ENCODE measurements around the gene MAP3K9. TPM values are rescaled to one million over a fixed set of nuclear protein-coding genes. Genes with fewer than 3 reads are reported as not detected.

Gene MAP3K9
- total RNA-seq, 1 donor from 2014 or later = 6.7 TPM

DNA sequence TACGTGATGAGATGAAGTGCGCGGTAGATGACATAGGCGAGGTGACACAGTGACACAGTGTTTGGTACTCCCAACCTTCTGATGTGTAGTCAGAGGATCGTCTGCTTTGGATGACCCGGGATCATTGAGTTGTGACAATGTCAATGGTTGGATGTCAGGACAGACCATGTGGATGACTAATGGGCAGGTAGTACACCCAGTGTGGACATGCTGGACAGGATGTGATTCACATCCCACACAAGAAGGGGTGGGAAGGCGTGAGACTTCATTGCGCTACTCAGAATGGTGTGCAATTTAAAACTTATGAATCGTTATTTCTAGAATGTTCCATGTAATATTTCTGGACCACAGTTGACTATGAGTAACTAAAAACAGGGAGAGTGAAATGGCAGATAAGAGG, 23.8 kb downstream of the MAP3K9 start:
- no peak for DNase-seq

DNA sequence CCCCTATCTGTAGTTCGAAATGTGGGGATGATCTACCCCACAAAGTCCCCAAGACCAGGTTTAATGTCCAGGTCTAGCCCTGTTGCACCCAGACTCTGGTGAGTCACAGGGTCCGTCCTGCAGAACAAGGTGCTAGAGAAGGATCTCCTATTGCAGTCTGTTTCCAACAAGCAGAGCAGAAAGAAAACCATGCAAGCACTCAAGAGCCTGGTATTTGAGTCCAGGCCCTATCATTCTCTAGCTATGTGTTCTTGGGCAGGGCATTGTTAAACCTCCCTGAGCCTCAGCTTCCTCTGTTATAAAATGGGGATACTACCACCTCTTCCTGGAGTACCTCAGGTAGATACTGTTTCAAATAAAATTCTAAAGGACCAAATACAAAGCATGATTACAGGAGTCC, 24.4 kb downstream of the MAP3K9 start:
- DNase-seq = no peak

DNA sequence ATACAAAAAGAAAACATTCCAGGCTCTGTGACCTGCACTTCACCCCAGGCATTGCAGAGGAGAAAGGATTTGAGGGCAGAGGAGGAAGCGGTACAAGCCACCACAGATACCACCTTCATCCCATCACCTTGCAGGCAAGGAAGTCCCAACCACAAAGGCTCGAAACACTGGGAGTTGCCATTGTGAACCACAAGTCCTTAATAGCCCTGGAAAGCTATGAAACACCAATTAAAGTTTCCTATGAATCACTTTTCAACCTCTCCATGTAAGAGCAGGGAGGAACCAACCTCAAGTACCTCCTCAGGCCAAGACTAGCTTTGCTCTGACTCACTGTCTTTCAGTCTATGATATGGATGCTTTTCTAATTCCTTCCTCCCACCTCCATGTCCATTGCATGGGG, 27.0 kb downstream of the MAP3K9 start:
- no peak for DNase-seq

DNA sequence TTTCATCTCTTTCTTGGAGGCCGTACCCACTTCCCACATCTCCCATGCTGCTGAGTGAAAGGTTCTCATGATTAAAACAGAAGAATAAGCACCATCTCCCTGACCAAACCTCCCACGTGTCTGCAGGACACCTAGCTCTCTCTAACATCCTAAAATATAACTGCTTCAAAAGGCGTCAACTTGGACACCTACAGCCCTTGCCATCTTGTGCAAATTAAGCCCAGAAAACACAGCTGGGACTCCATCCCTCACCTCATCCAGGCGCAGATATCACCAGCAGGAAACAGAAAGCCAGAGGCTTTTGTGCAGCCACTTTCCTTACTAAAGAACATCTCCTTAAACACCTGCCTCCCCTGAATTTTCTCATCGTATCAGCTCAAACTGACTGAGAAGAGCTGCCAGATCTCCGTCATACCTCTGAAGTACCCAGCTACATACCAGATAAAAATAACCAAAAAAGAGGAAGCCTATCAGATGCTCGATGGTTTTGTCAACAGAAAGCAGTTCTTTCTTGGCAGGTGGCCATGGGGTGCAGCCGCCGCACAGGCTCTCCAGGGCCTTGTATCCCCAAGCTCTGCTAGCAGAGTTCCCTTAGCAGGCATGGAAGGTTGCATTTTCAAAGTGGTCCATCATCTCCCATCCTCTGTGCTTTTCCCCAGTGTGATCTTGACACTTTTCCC, 28.8 kb downstream of the MAP3K9 start:
- no peak for DNase-seq

DNA sequence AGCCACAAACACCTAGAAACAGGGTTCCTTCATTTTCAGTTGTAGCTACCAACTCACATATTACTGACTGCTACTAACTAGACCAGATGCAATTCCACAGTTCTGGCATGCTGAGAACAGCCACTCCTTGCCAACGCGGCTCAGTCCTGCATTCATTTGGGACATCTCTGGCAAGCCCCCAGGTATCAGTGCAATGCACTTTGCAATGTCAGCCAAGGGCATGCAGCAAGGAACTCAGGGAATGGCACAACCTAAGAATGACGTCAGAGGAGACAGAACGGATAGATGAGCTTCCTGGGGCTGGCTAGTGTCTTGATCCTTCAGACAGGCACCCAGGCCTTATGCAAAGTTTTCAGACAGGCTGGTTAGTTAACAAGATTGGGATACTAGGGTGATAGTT, 29.6 kb downstream of the MAP3K9 start:
- no peak for DNase-seq

DNA sequence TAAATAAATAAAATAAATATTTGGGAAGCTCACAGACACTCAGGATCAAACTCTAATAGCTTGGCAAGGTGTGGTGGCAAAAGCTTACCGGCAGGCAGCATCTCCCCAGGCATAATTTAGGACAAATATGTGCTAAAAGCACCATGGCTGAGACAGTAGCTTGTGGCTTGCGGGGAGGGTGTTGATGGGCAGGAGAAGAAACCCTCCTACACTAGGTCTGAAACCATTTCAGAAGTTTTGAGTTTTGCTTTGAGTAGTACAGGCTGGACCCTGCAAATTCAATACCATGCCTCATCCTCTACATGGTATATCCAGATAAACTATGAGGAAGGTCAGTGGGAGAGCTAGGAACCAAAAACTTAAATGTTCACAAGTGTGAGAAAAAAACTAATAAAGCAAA, 33.1 kb downstream of the MAP3K9 start:
- DNase-seq = no peak

DNA sequence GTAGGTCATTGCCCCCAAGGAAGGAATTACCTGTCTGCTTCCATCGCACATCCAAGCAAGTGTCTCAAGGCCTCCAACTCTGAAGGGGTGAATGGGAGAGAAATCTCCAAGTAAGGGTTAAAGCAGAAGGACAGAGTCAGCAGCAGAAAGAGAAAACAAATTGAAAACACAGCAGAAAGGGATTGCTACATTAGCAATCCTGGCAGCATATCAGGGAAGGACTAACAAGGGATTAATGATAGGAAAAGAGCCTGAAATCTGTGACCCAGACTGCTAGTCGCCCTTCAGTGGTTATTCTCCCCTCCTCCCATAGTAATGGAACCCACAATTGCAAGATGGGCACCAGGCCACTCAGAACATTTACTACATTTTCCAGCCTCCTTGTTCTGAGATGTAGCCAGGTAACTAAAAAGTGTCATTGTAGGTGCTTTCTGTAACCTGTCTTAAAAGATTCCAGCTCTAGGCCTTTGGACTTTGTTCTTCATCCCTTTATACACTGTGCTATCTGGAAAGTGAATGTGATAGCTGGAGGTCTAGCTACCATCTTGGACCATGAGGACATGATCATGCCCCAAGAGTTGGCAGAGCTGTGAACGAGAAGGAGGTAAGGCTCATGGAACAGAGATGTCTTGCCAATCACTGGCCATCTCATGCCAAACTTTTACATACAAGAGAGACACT, 36.0 kb downstream of the MAP3K9 start:
- no peak for DNase-seq

DNA sequence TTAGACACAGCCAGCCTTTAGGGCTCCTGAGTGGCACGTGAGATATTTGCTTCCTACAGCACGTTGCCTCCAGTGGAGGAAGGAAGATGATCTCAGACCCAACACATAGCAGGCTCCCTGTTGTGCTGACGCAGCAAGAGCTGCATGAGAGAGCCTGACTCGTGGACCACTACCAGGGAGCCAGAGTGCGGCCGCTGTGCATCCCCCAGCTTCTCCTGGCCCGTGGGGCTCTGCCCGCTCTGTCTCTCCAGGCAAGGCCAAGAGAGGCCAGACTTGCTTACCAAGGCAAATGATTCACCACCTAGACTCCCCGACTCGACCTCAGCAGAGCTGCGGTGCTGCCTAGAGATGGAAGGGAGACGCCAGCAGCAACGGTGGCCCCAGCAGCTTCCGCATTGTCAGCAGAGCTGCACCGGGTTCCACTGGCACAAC, 37.5 kb downstream of the MAP3K9 start:
- DNase-seq = peak; percentile 4

DNA sequence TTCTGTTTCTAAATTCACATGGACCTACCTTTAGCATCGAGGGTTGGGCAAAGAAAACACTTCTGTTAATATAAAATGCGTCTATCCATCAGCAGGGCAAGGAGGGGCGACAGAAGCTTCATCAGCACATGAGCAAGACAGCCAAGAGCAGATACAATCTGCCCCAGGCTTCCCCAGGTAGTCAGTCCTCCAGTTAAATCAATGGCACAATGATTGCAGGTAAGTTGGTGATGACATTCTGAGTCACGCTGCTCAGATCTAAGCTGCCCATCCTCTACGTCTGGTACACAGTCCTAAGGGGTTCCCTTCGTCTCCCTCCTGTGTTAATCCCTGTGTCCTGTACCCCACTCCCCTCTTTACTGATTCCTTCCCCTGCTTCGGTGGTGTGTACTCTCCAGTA, 38.8 kb downstream of the MAP3K9 start:
- no peak for DNase-seq

DNA sequence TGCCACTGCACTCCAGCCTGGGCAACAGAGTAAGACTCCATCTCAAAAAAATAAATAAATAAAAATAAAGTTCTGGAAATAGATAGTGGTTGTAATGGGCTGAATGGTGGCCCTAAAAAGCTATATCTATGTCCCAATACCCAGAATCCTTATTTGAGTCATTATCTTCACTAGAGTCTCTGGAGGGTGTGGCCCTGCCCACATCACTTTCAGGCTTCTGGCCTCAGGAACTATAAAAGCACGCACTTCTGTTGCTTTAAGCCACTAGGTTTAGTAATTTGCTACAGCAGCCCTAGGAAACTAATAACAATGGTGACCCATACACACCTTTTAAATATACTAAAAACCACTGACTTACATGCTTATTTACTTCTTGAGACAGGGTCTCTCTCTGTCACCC, 49.9 kb downstream of the MAP3K9 start:
- DNase-seq = no peak

DNA sequence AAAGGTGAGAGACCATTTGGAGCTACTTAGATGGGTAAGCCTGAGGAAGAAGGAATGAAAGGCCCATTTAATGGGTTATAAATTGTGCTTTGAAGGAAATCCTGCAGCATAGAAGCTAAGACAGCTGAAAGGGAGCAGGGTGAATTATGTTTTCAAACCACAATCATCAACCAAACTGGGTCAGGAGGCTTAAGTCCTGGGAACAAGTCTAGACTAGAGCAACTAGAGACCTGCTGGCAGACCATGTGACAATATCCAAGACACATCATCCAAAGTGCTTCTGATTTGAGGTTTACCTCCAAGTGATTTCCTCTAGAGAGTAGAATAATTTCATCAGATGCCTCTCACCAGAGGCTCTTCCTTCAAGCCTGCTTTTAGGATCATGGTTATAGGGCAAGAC, 53.7 kb downstream of the MAP3K9 start:
- DNase-seq = no peak

DNA sequence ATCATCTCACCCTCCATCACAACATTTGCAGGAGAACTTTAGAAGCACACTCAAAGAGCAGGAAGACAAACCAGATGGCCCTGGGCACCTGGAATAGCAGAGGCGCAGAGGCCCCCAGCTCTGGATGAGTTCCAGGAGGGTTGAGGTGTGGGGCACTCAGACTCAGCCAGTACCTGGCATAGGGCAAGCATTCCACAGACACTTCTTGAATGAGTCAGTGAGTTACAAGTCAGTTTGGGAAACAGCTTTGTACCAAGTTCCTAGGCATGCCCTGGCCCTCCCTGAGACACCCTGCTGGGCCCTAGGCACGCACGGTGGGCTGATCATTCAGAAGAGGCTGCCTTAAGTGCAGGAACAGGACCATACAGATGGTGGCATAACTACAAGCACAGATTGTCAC, 54.3 kb downstream of the MAP3K9 start:
- DNase-seq = no peak

DNA sequence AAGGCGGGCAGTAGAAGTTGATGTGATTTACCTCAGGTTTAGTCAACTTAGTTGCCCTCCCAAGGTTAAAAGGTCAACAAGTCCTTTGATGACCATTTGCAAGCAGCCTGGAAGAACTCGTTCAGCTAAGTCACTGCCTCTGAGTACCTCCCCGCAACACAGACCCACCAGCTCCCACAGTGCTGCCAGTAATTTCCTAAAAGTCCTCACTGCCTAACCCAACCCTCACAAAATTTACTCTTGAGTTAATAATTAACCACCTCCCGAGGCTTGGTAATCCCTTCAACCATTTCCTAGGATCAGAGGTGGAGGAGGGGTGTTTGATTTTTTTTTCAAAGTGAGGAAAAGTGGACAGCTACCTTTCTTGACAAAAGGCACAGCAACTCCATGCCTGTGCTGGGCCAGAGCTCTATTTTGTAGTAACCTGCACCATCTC, 55.8 kb downstream of the MAP3K9 start:
- DNase-seq = no peak

DNA sequence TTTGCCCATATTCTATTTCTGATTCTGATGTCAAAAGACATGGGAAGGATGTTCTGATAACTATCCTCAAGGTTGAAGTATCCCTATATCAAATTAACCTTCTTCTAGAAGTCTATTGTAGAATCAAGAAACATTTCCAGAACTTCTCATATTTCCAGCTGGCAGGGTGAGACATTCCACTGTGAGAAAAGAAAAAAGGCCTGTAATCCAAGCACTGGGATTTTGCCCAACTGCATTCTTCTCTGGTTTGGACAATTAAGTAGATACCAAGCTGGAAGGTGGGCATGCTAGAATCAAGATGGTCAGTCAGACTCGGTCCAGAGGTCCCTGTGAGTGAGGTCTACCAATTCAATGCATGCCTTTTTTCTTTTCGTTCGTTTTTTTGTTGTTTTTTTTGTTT, 60.9 kb downstream of the MAP3K9 start:
- DNase-seq = no peak

DNA sequence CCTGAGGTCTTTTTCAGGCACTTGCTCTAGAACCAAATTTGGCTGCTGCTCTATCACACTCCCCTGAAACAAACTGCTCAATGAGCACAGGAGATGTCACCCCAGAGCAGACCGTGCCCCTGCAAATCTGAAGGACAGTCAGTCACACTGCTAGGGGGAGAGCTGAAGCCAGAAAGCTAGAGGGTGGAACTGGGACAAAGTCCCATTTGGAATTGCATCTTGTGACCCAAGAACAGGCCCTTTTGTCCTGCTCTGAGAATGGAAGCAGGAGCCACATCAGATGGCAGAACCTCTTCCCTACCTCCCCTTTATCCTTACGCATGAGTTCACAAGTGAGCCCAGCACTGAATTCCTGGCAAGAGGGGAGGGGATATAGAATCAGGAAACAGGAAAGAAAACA, 64.7 kb downstream of the MAP3K9 start:
- DNase-seq = no peak

DNA sequence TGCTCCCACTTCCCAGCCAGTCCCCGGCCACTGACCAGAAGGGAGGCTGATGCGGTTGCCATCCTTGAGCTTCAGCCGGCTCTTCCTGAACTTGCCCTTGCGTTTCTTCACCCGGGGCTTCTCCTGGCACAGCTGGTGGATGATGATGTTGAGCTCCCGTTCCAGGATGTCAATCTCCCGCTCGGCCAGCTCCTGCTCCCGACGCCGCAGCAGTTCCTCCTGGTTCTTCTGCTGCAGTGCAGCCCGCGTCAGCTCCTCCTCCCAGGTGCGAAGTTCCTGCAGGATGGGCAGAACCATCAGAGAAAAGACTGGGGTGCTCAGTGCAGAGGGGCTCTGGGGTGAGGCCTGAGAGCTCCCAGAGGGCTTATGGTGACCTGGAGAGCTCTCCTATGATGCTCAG, 67.0 kb downstream of the MAP3K9 start:
- no peak for DNase-seq

DNA sequence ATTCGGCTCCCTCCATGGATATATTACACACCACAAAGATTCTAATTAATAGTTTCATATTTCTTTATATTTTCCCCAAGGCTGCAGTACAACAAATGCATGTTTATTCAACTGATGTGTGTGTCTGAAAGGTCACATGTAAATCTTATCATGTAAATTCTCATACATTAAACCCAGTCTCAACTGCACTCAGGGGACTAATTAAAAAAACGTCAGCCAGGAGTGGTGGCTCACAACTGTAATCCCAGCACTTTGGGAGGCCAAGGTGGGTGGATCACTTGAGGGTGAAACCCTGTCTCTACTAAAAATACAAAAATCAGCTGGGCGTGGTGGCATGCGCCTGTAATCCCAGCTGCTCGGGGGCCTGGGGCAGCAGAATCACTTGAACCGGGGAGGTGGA, 67.8 kb downstream of the MAP3K9 start:
- no peak for DNase-seq

DNA sequence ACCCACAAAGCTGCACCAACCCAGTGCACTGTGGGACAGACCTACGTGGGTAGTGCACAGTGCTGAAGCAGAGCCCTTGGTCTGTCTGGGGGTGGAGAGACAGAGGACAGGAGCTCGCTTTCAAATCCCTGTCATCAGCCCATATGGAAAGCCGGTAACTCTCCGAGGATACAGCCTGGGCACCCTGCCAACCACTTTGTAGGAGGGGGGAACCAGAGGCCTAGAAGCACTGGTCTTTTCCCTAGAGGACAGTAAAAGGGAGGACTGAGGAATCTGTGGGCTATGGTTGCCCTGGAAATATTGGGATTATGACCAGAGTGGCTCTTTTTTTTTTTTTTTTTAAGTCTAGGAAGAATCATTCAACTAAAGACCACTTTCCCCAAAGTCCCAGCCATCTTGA, 74.3 kb downstream of the MAP3K9 start:
- DNase-seq = peak; percentile 31

DNA sequence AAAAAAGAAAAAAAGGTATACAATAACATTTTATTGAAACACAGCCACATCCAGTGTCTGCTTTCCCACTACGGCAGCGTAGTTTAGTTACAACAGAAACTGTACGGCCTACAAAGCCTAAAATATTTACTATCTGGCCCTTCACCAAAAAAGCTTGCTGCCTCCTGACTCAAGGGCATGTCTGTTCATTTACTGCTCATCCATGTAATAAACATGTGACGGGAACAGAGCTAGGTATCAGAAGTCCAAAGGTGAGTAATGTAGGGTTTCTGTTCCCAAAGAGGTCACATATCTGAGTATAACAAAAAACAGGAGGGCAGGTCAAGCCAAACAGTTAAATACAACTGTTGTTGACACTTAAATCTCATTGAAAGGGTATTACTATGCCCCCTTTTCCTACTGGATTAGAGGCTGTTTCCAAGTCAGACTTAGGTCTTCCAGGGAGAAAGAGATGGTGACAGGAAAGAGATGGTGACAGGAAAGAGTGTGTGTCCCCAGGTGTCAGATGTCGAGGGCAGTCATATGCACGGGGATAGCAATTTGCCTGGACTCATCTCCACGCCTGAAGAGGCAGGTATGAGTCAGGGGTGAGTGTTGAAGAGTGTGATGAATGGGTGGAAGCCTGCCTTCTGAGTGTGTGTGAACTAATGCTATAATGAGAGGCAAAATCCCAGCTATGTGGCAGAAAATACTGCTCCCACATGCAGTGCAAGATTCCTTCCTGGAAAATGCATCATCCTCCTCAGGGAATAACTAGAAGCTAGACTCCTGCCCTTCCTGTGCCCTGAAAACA, 77.7 kb downstream of the MAP3K9 start:
- no peak for DNase-seq

DNA sequence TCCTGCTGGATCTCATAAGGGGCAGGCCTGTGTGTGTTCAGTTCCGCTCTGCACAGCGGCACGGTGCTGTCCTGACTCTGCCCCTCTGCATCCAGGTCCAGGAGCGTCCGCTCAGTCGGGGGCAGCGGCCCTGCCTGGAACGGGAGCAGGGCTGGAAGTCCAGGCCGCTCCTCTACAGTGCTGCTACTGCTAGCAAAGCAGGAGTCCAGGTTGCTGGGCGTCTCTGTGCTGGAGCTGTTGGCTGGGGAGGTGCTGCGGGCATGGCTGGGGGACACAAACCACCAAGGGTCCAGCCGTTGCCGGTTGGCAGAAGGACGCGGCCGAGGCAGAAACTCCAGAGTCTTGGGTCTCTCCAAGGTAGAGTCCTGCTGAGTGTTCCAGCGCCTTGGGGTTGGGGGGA, 78.9 kb downstream of the MAP3K9 start:
- no peak for DNase-seq

DNA sequence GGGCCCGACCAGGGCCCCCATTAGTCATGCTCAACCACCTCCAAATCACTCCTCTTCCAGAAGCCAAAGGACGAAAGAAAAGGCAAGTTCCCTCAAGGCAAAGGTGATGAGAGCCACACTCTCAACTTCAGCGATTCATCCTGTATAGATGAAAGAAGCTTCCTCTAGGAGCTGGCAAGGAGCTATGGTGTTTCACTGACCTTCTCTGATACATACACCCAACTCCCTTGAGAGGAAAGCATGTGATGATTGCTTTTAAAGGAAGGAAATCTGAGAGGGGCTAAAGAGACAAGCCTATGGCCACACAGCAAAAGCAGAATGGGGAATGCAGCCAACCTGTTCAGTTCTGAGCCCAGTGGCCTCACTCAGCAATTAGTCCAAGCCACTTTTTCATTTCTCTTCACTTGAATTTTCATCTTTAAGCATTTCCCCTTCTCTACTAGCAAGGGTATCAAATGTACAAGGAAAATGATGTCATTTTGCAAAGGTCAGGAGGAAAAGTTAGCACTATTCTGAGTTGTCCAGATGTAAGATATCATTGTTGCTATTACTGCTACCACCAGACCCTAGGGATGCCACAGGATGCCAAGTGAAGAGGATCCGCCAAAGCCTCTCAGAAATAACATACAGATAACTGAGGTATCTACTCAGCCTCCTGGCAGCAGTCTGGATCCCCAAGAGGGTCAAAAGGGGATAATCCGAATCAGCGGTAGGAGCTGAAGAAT, 82.5 kb downstream of the MAP3K9 start:
- DNase-seq = peak; percentile 23

DNA sequence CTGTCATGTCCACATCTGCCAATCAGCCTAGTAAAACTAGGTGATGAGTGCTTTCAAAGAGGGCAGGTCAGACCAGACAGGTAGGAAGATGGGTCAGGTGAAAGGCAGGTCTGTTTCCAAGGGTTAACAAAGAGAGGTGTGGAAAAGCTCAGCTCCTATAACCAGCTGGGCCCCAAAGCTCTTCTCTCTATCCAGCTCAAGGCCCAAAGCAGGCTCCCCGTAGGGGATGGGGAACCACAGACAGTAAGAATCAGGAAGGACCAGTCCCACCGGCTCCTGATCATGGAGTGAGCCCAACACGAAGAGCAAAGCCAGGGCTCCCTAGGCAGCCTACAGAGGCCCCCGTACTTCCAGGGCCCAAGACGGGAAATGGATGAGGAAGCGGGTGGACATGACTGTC, 84.4 kb downstream of the MAP3K9 start:
- no peak for DNase-seq

DNA sequence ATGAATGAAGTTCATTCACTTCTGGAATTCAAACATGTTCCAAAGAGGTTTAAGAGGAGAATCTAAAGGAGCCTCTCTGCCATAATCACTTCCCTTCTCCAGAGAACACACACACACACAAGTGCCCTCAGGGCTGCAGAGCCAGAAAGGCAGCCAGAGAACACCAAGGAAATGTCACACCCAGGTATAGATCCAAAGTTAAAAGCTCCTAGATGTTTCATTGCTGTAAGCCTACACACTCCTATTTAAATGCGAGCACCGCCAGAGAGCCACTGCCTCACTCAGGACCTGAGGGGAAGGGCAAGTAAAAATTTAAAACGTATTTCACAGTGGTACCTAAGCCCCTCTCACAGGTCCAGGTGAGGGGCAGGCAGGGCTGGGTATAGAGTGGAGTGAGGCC, 85.2 kb downstream of the MAP3K9 start:
- DNase-seq = no peak

Data from tongue (tissue), 2 donors.